Tibial nerve (tissue), 4 donors: ENCODE measurements around the gene ALDOB. TPM values are rescaled to one million over a fixed set of nuclear protein-coding genes. Genes with fewer than 3 reads are reported as not detected.

Experiments used
- DNase-seq, 2 donors: peaks; one replicate each; pipeline ENCODE4 v3.0.0-alpha.2; 2019; ENCODE audit warnings: low spot score in 2 of 2
- H3K27ac ChIP-seq, 4 donors: fragments of 200-600 bp; sonication (generic) in 3 of 4; one replicate each; pipeline ENCODE4 v1.5.1; 2017 to 2019; ENCODE audit warnings: mild to moderate bottlenecking in 1 of 4
- H3K27me3 ChIP-seq, 2 donors: fragments of 200-600 bp; sonication (generic) in 1 of 2; one replicate each; pipeline versions ENCODE4 v1.5.1 to v1.6.0; 2017 to 2019
- H3K36me3 ChIP-seq, 3 donors: fragments of 200-600 bp; sonication (generic); one replicate each; pipeline ENCODE4 v1.5.1; 2018 to 2019
- H3K4me1 ChIP-seq, 4 donors: fragments of 200-600 bp; sonication (generic) in 3 of 4; one replicate each; pipeline ENCODE4 v1.5.1; 2017 to 2019
- H3K4me3 ChIP-seq, 4 donors: fragments of 200-600 bp; sonication (generic) in 3 of 4; one replicate each; pipeline ENCODE4 v1.5.1; 2017 to 2019; ENCODE audit warnings: mild to moderate bottlenecking in 1 of 4, moderate library complexity in 1 of 4
- H3K9me3 ChIP-seq, 4 donors: fragments of 200-600 bp; sonication (generic) in 3 of 4; one replicate each; pipeline ENCODE4 v1.5.1; 2017 to 2019
- EP300 ChIP-seq, 2 donors: sonication (generic); formaldehyde crosslinking; IDR thresholded peaks; one replicate each; pipeline ENCODE4 v1.6.1; 2017; ENCODE audit warnings: antibody characterized with exemption in 2 of 2, mild to moderate bottlenecking in 1 of 2
- POLR2A ChIP-seq, 2 donors: fragments of 450-650 bp; IDR thresholded peaks; one replicate each; pipeline ENCODE4 v1.6.1; 2017; ENCODE audit warnings: antibody characterized with exemption in 2 of 2, mild to moderate bottlenecking in 2 of 2, moderate library complexity in 2 of 2
- WGBS, 2 donors: methylation state at CpG; one replicate each; pipeline ENCODE4 v1.1.5; 2018; 5-methylcytosine and 5-hydroxymethylcytosine counted together
- total RNA-seq, 4 donors: library from RNA; depleted of rRNA; stranded (reverse); fragments of >200 nt; gene quantifications; one replicate each; pipeline ENCODE4 v1.1.0, GENCODE V29; 2016
- TF ChIP-seq, protein P1 (sequence below), 5 experiments: fragments of 200-600 bp in 3 of 5; fragments of 450-650 bp in 2 of 5; sonication (generic) in 3 of 5; IDR thresholded peaks; one replicate each; pipeline ENCODE4 v1.5.1; 2016 to 2019; ENCODE audit warnings: antibody characterized with exemption in 5 of 5, mild to moderate bottlenecking in 3 of 5, moderate library complexity in 2 of 5

Gene ALDOB
- not detected for total RNA-seq

DNA sequence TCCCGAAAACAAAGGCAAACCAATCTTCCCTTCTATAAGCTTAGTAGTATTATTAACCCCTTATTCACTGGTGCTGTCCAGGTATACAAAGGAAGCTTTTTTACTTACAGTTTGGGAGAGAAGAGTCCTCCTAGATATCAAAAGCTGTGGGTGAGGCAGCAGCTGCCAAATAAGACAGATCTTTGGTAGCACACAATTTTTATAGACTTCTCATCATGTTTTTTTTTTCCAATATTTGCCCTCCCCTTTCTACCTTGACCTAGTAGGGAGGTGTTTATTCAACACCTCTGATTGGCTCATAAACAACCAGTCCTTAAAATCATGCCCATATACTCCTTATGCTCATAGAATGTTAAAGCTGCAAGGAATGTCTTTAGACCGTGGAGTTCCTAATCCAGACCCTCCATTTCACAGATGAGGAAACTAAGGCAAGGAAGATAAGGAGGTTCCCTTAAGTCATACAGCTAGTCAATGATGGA is at the start of gene ALDOB:
TSS of gene ALDOB (minus strand) at position 174 of the 479 bp plus-strand sequence. CDS start 4,887 bp downstream, outside the sequence.
- H3K4me1 ChIP-seq = no peaks in the 10 kb centered on the region
- no peak within 1 kb of the TSS for H3K4me3 ChIP-seq
- H3K27ac ChIP-seq = peak within 1 kb of the TSS in 1 of 4 donors; percentile 22
- H3K27me3 ChIP-seq = no peaks in the 10 kb centered on the region
- TF ChIP-seq POLR2A (IDR thresholded peaks at IDR 0.05) = no peak
- TF ChIP-seq EP300 (IDR thresholded peaks at IDR 0.05) = no peak
- TF ChIP-seq, protein P1, sequence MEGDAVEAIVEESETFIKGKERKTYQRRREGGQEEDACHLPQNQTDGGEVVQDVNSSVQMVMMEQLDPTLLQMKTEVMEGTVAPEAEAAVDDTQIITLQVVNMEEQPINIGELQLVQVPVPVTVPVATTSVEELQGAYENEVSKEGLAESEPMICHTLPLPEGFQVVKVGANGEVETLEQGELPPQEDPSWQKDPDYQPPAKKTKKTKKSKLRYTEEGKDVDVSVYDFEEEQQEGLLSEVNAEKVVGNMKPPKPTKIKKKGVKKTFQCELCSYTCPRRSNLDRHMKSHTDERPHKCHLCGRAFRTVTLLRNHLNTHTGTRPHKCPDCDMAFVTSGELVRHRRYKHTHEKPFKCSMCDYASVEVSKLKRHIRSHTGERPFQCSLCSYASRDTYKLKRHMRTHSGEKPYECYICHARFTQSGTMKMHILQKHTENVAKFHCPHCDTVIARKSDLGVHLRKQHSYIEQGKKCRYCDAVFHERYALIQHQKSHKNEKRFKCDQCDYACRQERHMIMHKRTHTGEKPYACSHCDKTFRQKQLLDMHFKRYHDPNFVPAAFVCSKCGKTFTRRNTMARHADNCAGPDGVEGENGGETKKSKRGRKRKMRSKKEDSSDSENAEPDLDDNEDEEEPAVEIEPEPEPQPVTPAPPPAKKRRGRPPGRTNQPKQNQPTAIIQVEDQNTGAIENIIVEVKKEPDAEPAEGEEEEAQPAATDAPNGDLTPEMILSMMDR (IDR thresholded peaks at IDR 0.05) = no peak
- DNase-seq = no peak
- no peaks in the 10 kb centered on the region for H3K9me3 ChIP-seq
- 58 to 59% methylated on average over 2 of the region's 2 CpGs for whole genome bisulfite sequencing, 2 donors
- no peaks in the 10 kb centered on the region for H3K36me3 ChIP-seq

DNA sequence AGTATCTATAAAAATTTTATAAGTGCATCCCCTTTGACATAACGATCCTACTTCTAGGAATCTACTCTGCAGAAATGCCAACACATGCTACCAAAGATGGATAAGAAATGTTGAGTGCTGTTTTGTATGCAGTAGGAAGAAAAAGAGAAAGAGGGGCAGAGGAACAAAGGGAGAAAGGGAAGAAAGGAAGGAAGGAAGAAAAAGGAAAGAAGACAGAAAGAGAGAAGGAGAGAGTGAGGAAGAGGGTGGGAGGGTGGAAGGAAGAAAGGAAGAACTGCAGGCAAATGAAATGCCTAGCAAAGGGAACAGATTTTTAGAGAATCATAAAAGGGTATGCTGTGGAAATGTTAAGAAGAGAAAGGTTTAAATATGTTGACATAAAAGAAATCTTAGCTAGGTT is 48.5 kb upstream of the ALDOB start:
- TF ChIP-seq POLR2A (IDR thresholded peaks at IDR 0.05) (no peak), EP300 (IDR thresholded peaks at IDR 0.05) (no peak)
- TF ChIP-seq, protein P1 (IDR thresholded peaks at IDR 0.05) = no peak
- no peaks in the 10 kb centered on the region for H3K9me3 ChIP-seq
- H3K27ac ChIP-seq = no peak overlapping the region
- peaks cover 0 to 9% of the 10 kb centered on the region in 2 donors for H3K27me3 ChIP-seq
- H3K36me3 ChIP-seq = no peaks in the 10 kb centered on the region
- 81 to 86% methylated on average over 1 of the region's 1 CpG for WGBS, 2 donors
- peaks cover 0 to 41% (median 0%) of the 10 kb centered on the region in 4 donors for H3K4me1 ChIP-seq
- no peak for DNase-seq
- no peak overlapping the region for H3K4me3 ChIP-seq

DNA sequence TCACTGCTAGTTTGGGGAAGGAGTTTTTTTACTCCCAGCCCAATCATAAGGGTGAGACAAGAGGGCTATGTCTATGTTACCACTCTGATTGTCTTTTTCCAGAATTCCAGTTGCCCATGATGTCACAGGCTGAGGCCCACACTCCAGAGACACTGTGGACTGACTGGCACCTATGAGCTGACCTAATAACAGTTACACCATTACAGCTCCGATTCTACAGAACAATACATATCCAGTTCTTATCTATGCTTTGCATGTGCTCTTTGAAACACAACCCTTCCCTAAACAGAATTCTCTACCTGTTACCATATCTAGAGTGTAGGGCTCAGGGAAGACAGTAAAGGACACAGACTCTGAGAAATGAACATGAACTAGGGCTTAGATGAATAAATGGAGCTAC is 45.7 kb upstream of the ALDOB start:
- Histone ChIP-seq H3K9me3 (no peaks in the 10 kb centered on the region), H3K27ac (peak overlapping the region in 2 of 4 donors; percentile 23 to 24), H3K4me3 (no peak overlapping the region), H3K27me3 (peaks cover 0 to 7% of the 10 kb centered on the region in 2 donors), H3K4me1 (peaks cover 0 to 40% (median 0%) of the 10 kb centered on the region in 4 donors), H3K36me3 (peaks cover 0 to 6% (median 0%) of the 10 kb centered on the region in 3 donors)
- TF ChIP-seq EP300 (IDR thresholded peaks at IDR 0.05) (no peak), POLR2A (IDR thresholded peaks at IDR 0.05) (no peak)
- TF ChIP-seq, protein P1 (IDR thresholded peaks at IDR 0.05) = no peak
- DNase-seq = no peak
- WGBS, 2 donors = 76 to 88% methylated on average over 1 of the region's 1 CpG

DNA sequence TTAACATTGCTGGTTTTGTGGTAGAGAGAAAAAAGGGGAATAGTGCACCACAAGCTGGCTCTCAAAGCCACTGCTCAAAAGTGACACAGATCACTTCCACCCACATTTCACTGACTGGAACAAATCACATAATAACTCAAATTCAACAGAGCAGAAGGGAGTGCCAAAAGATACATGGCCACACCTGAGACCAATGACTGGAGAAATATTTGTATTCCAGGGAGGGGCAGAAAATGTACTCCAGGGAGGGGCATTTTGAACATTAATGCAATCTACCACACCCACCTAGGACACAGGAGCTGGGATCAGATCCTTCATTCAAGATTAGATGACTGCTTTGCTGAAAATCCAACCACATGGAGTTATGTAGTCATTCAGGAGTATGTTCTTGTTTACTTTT is 44.8 kb upstream of the ALDOB start:
- Histone ChIP-seq H3K27ac (peak overlapping the region in 2 of 4 donors; percentile 52 to 56), H3K27me3 (no peaks in the 10 kb centered on the region), H3K4me3 (no peak overlapping the region), H3K4me1 (peaks cover 0 to 31% (median 0%) of the 10 kb centered on the region in 4 donors), H3K36me3 (peaks cover 0 to 15% (median 0%) of the 10 kb centered on the region in 3 donors), H3K9me3 (no peaks in the 10 kb centered on the region)
- TF ChIP-seq POLR2A (IDR thresholded peaks at IDR 0.05) (no peak), EP300 (IDR thresholded peaks at IDR 0.05) (no peak)
- TF ChIP-seq, protein P1 (IDR thresholded peaks at IDR 0.05) = no peak
- no peak for DNase-seq

DNA sequence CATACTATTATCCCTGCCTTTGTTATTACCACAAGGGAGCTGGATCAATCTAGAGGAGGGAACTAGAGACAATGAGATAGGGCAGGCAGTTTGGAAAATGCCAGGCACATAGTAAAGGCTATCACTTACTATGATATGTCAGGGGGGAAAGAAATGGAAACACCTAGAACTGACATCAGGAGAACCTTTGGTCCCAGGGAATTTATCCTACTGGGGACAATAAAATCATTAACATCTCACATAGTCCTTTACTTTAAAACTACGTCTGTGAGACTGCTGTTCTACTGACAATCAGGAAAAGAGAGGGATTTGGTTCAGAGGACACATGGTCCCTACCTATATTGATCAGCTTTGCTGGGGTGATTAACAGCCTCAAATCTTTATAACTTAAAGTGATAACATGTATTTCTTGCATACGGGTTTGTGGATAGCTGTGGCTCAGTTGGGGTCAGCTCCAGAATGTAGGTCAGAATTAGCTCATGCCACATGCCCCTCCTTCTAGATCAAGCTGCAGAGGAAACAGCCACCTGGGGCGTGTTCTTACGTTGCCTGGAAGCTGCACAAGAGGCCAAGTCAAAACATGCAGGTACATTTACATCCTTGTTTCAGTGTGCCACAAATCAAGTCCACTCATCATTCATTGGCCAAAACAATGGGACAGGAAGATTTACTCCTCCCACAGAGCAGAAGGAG is 43.9 kb upstream of the ALDOB start:
- WGBS, 2 donors = 50 to 61% methylated on average over 4 of the region's 4 CpGs
- DNase-seq = no peak

More for the DNA sequence above, 43.9 kb upstream of the ALDOB start:
- Histone ChIP-seq H3K27me3 (no peaks in the 10 kb centered on the region), H3K4me1 (peaks cover 0 to 30% (median 0%) of the 10 kb centered on the region in 4 donors), H3K9me3 (no peaks in the 10 kb centered on the region), H3K27ac (peak overlapping the region in 3 of 4 donors; percentile 24 to 56 (median 52)), H3K36me3 (peaks cover 0 to 19% (median 0%) of the 10 kb centered on the region in 3 donors), H3K4me3 (no peak overlapping the region)
- TF ChIP-seq EP300 (IDR thresholded peaks at IDR 0.05) (no peak), POLR2A (IDR thresholded peaks at IDR 0.05) (no peak)
- TF ChIP-seq, protein P1 (IDR thresholded peaks at IDR 0.05) = no peak
